ENCODE measurements around the gene CDKL1.

The CDKL1 gene

DNA sequence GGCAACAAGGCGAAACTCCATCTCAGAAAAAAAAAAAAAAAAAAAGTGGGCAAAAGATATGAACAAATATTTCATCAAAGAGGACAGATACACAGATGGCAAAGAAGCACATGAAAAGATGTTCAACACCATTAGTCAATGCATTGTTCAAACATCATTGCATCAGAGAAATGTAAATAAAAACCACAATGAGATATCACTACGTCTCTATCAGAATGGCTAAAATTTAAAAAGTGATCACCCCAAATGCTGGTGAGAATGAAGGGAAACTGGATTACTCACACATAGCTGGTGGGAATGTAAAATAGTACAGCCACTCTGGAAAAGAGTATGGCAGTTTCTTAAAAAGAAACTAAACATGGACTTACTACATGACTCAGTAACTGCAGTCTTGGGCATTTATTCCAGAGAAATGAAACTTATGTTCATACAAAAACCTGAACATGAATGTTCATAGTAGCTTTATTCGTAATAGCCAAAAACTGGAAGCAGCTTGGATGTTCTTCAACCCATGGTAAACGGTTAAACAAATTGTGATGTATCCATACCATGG lies 88.2 kb downstream of the CDKL1 start:
- no peak overlapping the region for H3K4me3 ChIP-seq (ENCODE audit: low read depth, low read length)
- DNase-seq (ENCODE audit: low read depth) = no peak

DNA sequence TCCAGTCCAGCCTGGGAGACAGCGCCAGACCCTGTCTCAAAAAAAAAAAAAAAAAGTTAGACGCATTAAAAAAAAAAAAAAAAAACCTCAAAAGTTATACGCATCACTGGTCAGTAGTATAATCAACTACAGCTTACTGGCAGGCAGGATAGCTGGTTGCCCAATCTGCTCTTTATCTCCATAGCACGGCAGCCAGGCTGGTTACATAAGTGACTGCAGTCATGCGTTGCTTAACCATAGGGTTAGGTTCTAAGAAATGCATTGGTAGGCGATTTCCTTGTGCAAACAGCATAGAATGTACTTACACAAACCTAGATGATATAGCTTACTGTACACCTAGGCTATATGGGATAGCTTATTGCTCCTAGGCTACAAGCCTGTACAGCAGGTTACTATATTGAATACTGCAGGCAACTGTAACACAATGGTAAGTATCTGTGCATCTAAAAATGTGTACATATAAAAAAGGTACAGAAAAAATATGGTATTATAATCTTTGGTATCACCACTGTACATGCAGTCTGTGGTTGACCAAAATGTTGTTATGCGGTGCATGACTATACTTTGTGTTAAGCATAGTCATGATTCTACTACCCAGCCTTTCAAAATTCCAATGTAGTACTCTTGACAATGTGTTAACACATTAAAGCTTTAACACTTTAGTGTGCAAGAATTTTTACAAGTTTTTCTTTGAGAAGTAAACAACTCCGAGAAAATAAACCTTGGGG lies 92.8 kb downstream of the CDKL1 start:
- no peak overlapping the region for H3K4me3 ChIP-seq (ENCODE audit: low read depth, low read length)
- no peak for DNase-seq (ENCODE audit: low read depth)

DNA sequence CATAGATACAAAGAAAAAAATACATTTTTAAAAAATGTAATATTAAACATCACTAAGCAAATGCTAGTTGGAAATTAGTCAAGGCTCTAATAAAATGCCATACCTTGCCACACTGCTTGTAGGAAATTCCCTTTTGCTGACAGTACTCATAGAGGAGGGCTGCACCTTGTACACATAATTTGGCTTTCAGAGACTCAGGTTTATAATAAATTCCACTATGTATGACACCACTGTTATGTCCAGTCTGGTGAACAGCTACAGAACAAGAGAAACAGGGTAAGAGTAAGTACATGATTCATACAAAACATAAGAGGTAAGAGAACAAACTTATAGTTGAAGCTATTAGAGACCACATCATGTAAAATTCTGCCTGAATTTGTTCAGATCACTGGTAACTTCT lies 94.8 kb downstream of the CDKL1 start:
- H3K4me3 ChIP-seq (ENCODE audit: low read depth, low read length) = no peak overlapping the region
- DNase-seq (ENCODE audit: low read depth) = no peak

DNA sequence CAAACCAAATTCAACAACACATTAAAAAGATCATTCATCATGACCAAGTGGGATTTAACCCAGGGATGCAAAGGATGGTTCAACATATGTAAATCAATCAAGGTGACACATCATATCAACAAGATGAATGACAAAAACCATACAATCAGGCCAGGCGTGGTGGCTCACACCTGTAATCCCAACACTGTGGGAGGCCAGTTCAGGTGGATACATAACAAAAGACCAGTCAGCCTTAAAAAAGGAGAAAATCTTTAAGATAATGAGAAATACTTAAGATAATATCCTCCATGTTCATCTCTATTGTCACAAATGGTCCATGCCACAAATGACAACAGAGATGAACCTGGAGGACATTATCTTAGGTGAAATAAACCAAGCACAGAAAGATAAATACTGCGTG lies 97.1 kb downstream of the CDKL1 start:
- H3K4me3 ChIP-seq (ENCODE audit: low read depth, low read length) = no peak overlapping the region

DNA sequence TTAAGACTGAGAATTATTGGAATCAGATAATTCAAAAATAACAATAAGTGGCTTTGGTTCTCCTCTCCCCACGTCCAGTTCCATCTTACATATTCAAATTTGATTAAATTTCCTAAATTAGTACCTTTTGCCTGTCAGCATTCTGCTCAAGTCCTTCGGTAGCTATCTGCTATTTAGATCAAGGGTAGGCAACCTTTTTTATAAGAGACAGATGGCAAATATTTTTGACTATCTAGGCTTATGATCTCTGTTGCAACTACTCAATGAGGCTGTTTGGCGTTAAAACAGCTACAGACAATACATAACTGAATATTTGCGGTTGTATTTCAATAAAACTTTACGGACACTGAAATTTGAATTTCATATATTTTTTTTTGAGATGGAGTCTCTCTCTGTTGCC lies 106.4 kb downstream of the CDKL1 start:
- no peak for DNase-seq (ENCODE audit: low read depth)
- H3K4me3 ChIP-seq (ENCODE audit: low read depth, low read length) = no peak overlapping the region

More for the DNA sequence above, 97.1 kb downstream of the CDKL1 start:
- DNase-seq (ENCODE audit: low read depth) = no peak

DNA sequence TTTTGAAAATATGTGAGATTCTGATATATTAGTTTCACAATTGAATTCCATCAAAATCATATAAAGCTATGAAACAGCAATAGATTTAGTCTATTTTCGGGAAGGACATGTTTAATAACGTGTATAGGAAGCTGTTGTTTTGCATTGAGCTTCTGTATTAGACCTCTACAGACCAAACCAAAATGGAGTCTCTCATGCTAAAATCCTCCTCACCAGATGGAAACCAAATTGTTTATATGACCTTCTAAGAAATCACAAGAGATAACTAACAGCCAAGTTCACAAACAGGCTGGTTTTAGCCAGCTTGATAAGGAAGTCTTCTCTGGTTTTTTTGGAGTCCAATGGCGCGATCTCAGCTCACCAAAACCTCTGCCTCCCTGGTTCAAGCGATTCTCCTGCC lies 108.5 kb downstream of the CDKL1 start:
- no peak for DNase-seq (ENCODE audit: low read depth)
- H3K4me3 ChIP-seq (ENCODE audit: low read depth, low read length) = no peak overlapping the region

DNA sequence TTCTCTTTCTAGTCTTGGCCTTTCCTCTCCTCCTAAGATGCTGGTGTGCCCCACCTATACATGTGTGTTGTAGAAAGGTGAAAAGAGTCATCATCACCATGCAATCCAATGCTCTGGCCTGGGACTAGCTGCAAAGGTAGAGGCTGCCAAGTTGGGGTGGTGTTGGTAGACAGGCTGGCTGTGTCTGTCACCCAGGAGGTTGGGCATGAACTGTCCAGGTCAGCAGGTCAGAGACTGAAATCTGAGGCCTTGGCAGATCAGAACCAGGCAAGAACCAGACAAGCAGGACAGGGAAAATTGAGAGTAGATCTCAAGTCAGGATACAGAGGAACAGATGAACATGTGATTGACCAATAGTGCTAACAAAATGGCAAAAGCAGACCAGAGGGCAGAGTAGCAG lies 110.8 kb downstream of the CDKL1 start:
- DNase-seq (ENCODE audit: low read depth) = no peak
- H3K4me3 ChIP-seq (ENCODE audit: low read depth, low read length) = no peak overlapping the region

All from skeletal muscle cell (primary cell).